HEK293 (cell line): Measurements from ENCODE around the gene ZDHHC1.

ENCODE experiments used
- CTCF ChIA-PET: fragments of 350-600 bp; formaldehyde crosslinking; extraction: SDS; loops from one replicate; lab custom pipeline; 2021; ENCODE audit warnings: antibody characterized with exemption; lab: Yijun Ruan, JAX
- POLR2A ChIA-PET: fragments of 300-600 bp; formaldehyde crosslinking; extraction: SDS; loops from one replicate; lab custom pipeline; 2020; ENCODE audit warnings: antibody characterized with exemption, inconsistent platforms; lab: Yijun Ruan, JAX
- H3K27ac ChIP-seq: fragments of 200-500 bp; sonication (Bioruptor generic); 2 replicates; pipeline ENCODE4 v1.5.1; 2014; ENCODE audit warnings: low read depth, low read length, control low read depth, inconsistent platforms; ENCODE audit errors: extremely low read depth
- H3K36me3 ChIP-seq, 2 experiments: fragments of 200-500 bp in 1 of 2; sonication (Bioruptor generic) in 1 of 2; 1 replicate in 1 of 2; 2 replicates in 1 of 2; pipeline ENCODE4 v1.5.1; 2014 to 2017; ENCODE audit warnings: inconsistent platforms in 2 of 2, low read length in 2 of 2; ENCODE audit not compliant: control insufficient read depth in 2 of 2, insufficient read depth in 1 of 2
- H3K4me1 ChIP-seq: fragments of 200-500 bp; sonication (Bioruptor generic); 2 replicates; pipeline ENCODE4 v1.5.1; 2014; ENCODE audit warnings: mild to moderate bottlenecking, low read length, inconsistent platforms; ENCODE audit not compliant: control insufficient read depth, insufficient read depth
- H3K4me3 ChIP-seq: 2 replicates; pipeline ENCODE4 v1.5.1; 2011; ENCODE audit warnings: low read depth, mild to moderate bottlenecking, control low read depth, low read length, moderate library complexity
- H3K9me3 ChIP-seq: fragments of 200-500 bp; sonication (Bioruptor generic); 2 replicates; pipeline ENCODE4 v1.5.1; 2014; ENCODE audit warnings: low read depth, low read length, inconsistent platforms; ENCODE audit not compliant: control insufficient read depth, insufficient read depth
- ATF2 ChIP-seq: fragments of 450-650 bp; formaldehyde crosslinking; IDR thresholded peaks from 2 replicates; pipeline ENCODE4 v1.5.1; 2016; ENCODE audit warnings: missing biosample characterization, missing genetic modification characterization, low read depth
- HOXD13 ChIP-seq: sonication (generic); formaldehyde crosslinking; IDR thresholded peaks from 2 replicates; pipeline ENCODE4 v1.8.0; 2022; ENCODE audit warnings: missing genetic modification reagents, borderline replicate concordance
- MZF1 ChIP-seq: fragments of 450-650 bp; formaldehyde crosslinking; IDR thresholded peaks from 2 replicates; pipeline ENCODE4 v1.5.1; 2017; ENCODE audit warnings: missing biosample characterization, missing genetic modification characterization, borderline replicate concordance
- SP7 ChIP-seq: fragments of 450-650 bp; formaldehyde crosslinking; IDR thresholded peaks from 2 replicates; pipeline ENCODE4 v1.5.1; 2016; ENCODE audit warnings: missing biosample characterization, missing genetic modification characterization
- ZBTB17 ChIP-seq: fragments of 450-650 bp; formaldehyde crosslinking; IDR thresholded peaks from 2 replicates; pipeline ENCODE4 v1.5.1; 2016; ENCODE audit warnings: missing biosample characterization, missing genetic modification characterization
- ZBTB21 ChIP-seq: fragments of 450-650 bp; formaldehyde crosslinking; IDR thresholded peaks from 2 replicates; pipeline ENCODE4 v1.5.1; 2017; ENCODE audit warnings: missing biosample characterization, missing genetic modification characterization
- ZBTB48 ChIP-seq: fragments of 450-650 bp; formaldehyde crosslinking; IDR thresholded peaks from 2 replicates; pipeline ENCODE4 v1.5.1; 2016; ENCODE audit warnings: missing biosample characterization, missing genetic modification characterization
- ZBTB8A ChIP-seq: fragments of 450-650 bp; formaldehyde crosslinking; IDR thresholded peaks from 2 replicates; pipeline ENCODE4 v1.5.1; 2016; ENCODE audit warnings: missing biosample characterization, missing genetic modification characterization
- ZNF214 ChIP-seq: fragments of 450-650 bp; formaldehyde crosslinking; IDR thresholded peaks from 2 replicates; pipeline ENCODE4 v1.5.1; 2017; ENCODE audit warnings: missing biosample characterization, mild to moderate bottlenecking, missing genetic modification characterization, borderline replicate concordance
- ZNF24 ChIP-seq: fragments of 450-650 bp; formaldehyde crosslinking; IDR thresholded peaks from 2 replicates; pipeline ENCODE4 v1.5.1; 2016; ENCODE audit warnings: missing biosample characterization, missing genetic modification characterization
- ZNF335 ChIP-seq: fragments of 450-650 bp; formaldehyde crosslinking; conservative IDR thresholded peaks from 2 replicates; pipeline ENCODE4 v1.5.1; 2016; ENCODE audit warnings: missing biosample characterization, missing genetic modification characterization
- ZNF366 ChIP-seq: fragments of 450-650 bp; formaldehyde crosslinking; conservative IDR thresholded peaks from 2 replicates; pipeline ENCODE4 v1.5.1; 2016; ENCODE audit warnings: missing biosample characterization, missing genetic modification characterization
- ZNF600 ChIP-seq: fragments of 450-650 bp; formaldehyde crosslinking; IDR thresholded peaks from 2 replicates; pipeline ENCODE4 v1.5.1; 2016; ENCODE audit warnings: missing biosample characterization, missing genetic modification characterization
- ZNF621 ChIP-seq: fragments of 450-650 bp; formaldehyde crosslinking; IDR thresholded peaks from 2 replicates; pipeline ENCODE4 v1.5.1; 2017; ENCODE audit warnings: missing biosample characterization, missing genetic modification characterization
- ZNF626 ChIP-seq: fragments of 450-650 bp; sonication (Bioruptor Pico); formaldehyde crosslinking; IDR thresholded peaks from 2 replicates; pipeline ENCODE4 v1.5.1; 2018; ENCODE audit warnings: missing biosample characterization, missing genetic modification characterization, inconsistent platforms
- ZNF629 ChIP-seq: fragments of 450-650 bp; formaldehyde crosslinking; IDR thresholded peaks from 2 replicates; pipeline ENCODE4 v1.5.1; 2017; ENCODE audit warnings: missing biosample characterization, missing genetic modification characterization
- ZNF664 ChIP-seq: fragments of 450-650 bp; formaldehyde crosslinking; IDR thresholded peaks from 2 replicates; pipeline ENCODE4 v1.5.1; 2016; ENCODE audit warnings: missing biosample characterization, missing genetic modification characterization
- ZNF670 ChIP-seq: fragments of 450-650 bp; formaldehyde crosslinking; IDR thresholded peaks from 2 replicates; pipeline ENCODE4 v1.5.1; 2016; ENCODE audit warnings: missing biosample characterization, missing genetic modification characterization, low read depth
- ZNF777 ChIP-seq: fragments of 450-650 bp; formaldehyde crosslinking; IDR thresholded peaks from 2 replicates; pipeline ENCODE4 v1.5.1; 2017; ENCODE audit warnings: missing biosample characterization, missing genetic modification characterization, borderline replicate concordance
- ZXDB ChIP-seq: fragments of 450-650 bp; formaldehyde crosslinking; IDR thresholded peaks from 2 replicates; pipeline ENCODE4 v1.5.1; 2016; ENCODE audit warnings: missing biosample characterization, missing genetic modification characterization
- TF ChIP-seq, protein P1 (sequence below): fragments of 450-650 bp; formaldehyde crosslinking; IDR thresholded peaks from 2 replicates; pipeline ENCODE4 v1.5.1; 2016; ENCODE audit warnings: missing biosample characterization, missing genetic modification characterization
- TF ChIP-seq, protein P2 (sequence below): fragments of 450-650 bp; formaldehyde crosslinking; IDR thresholded peaks from 2 replicates; pipeline ENCODE4 v1.5.1; 2016; ENCODE audit warnings: missing biosample characterization, missing genetic modification characterization
- TF ChIP-seq, protein P3 (sequence below): fragments of 450-650 bp; formaldehyde crosslinking; IDR thresholded peaks from 2 replicates; pipeline ENCODE4 v1.5.1; 2016; ENCODE audit warnings: missing biosample characterization, missing genetic modification characterization

ZDHHC1 gene

DNA sequence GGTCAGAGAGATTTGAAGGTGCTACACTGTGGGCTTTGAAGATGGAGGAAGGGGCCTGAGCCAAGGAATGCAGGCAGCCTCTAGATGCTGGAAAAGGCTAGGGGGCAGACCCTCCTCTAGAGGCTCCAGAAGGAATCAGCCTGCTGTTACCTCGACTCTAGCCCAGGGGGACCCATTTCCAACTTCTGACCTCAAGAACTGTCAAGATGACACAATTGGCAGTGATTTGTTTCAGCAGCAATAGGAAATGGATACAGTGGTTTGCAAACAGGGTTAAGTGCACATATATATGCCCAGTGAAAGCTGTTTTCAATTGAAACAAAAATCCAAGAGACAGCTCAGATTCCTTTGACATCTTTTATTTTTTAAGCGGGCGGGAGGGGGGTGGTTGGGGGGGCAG, 3.7 kb upstream of the ZDHHC1 start:
- ChIA-PET CTCF (interaction anchor here (0.6 to 1.7 kb wide), 3 partner anchors 8 to 675 kb away, joined by 3 to 7 read pairs (median 3); no protein-coding TSS in a partner anchor), POLR2A (interaction anchor here (0.6 kb wide), 2 partner anchors 8 to 141 kb away, joined by 3 read pairs; no protein-coding TSS in a partner anchor)
- H3K9me3 ChIP-seq, result no peaks in the 10 kb centered on the region
- no peaks in the 10 kb centered on the region for H3K4me1 ChIP-seq
- no peak overlapping the region for H3K27ac ChIP-seq
- no peak for TF ChIP-seq ZNF777
- no peak for TF ChIP-seq ZBTB8A
- no peak for TF ChIP-seq ZNF626 (tag by site-specific recombination)
- TF ChIP-seq, protein P1, sequence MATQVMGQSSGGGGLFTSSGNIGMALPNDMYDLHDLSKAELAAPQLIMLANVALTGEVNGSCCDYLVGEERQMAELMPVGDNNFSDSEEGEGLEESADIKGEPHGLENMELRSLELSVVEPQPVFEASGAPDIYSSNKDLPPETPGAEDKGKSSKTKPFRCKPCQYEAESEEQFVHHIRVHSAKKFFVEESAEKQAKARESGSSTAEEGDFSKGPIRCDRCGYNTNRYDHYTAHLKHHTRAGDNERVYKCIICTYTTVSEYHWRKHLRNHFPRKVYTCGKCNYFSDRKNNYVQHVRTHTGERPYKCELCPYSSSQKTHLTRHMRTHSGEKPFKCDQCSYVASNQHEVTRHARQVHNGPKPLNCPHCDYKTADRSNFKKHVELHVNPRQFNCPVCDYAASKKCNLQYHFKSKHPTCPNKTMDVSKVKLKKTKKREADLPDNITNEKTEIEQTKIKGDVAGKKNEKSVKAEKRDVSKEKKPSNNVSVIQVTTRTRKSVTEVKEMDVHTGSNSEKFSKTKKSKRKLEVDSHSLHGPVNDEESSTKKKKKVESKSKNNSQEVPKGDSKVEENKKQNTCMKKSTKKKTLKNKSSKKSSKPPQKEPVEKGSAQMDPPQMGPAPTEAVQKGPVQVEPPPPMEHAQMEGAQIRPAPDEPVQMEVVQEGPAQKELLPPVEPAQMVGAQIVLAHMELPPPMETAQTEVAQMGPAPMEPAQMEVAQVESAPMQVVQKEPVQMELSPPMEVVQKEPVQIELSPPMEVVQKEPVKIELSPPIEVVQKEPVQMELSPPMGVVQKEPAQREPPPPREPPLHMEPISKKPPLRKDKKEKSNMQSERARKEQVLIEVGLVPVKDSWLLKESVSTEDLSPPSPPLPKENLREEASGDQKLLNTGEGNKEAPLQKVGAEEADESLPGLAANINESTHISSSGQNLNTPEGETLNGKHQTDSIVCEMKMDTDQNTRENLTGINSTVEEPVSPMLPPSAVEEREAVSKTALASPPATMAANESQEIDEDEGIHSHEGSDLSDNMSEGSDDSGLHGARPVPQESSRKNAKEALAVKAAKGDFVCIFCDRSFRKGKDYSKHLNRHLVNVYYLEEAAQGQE (tag by site-specific recombination), result no peak
- TF ChIP-seq ZNF664 (tag by site-specific recombination), result no peak
- no peak for TF ChIP-seq ZNF214
- no peak for TF ChIP-seq ZNF621 (tag by site-specific recombination)
- TF ChIP-seq, protein P2, sequence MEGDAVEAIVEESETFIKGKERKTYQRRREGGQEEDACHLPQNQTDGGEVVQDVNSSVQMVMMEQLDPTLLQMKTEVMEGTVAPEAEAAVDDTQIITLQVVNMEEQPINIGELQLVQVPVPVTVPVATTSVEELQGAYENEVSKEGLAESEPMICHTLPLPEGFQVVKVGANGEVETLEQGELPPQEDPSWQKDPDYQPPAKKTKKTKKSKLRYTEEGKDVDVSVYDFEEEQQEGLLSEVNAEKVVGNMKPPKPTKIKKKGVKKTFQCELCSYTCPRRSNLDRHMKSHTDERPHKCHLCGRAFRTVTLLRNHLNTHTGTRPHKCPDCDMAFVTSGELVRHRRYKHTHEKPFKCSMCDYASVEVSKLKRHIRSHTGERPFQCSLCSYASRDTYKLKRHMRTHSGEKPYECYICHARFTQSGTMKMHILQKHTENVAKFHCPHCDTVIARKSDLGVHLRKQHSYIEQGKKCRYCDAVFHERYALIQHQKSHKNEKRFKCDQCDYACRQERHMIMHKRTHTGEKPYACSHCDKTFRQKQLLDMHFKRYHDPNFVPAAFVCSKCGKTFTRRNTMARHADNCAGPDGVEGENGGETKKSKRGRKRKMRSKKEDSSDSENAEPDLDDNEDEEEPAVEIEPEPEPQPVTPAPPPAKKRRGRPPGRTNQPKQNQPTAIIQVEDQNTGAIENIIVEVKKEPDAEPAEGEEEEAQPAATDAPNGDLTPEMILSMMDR (tag by site-specific recombination), result 0 out of 2 replicates have a peak, but pooled peaks have one; percentile 14
- H3K36me3 ChIP-seq, result no peaks in the 10 kb centered on the region
- H3K4me3 ChIP-seq, result no peak overlapping the region

DNA sequence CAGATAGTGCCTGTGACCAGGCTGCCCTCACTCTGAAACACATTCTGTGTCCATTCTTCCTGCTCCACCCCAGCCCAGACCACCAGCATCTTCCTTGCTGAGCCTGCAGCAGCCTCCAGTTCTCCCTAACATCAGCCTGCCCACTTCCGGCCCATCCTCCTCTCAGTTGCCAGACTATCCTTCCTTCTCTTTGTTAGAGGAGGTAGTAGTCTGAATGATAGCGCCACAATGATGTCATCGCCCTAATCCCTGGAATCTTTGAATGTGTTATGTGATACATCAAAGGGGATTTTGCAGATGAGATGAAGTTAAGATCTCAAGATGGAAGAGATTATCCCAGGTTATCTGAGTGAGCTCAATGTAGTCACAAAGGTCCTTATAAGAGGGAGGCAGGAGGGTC, 3.2 kb upstream of the ZDHHC1 start:
- CTCF ChIA-PET, result interaction anchor here (0.6 to 1.7 kb wide), 3 partner anchors 9 to 675 kb away, joined by 3 to 7 read pairs (median 3); no protein-coding TSS in a partner anchor
- Histone ChIP-seq H3K36me3 (no peaks in the 10 kb centered on the region), H3K27ac (no peak overlapping the region), H3K4me1 (no peaks in the 10 kb centered on the region), H3K4me3 (no peak overlapping the region), H3K9me3 (no peaks in the 10 kb centered on the region)
- POLR2A ChIA-PET, result interaction anchor here (0.6 kb wide), 2 partner anchors 9 to 141 kb away, joined by 3 read pairs; no protein-coding TSS in a partner anchor
- TF ChIP-seq ZNF366 (tag by site-specific recombination), result peak; percentile 37; the same call in 1 of the 2 replicates
- TF ChIP-seq HOXD13 (CRISPR knock-in tag), result no peak
- TF ChIP-seq ZNF335, result peak; percentile 31
- peak; percentile 61 for TF ChIP-seq ZBTB17 (tag by site-specific recombination)
- TF ChIP-seq ZXDB (tag by site-specific recombination), result 0 out of 2 replicates have a peak, but pooled peaks have one; percentile 38
- TF ChIP-seq ZBTB21 (tag by site-specific recombination), result peak; percentile 59
- peak; percentile 81 for TF ChIP-seq ZNF629 (tag by site-specific recombination)
- TF ChIP-seq ZNF670, result no peak
- TF ChIP-seq ZBTB48 (tag by site-specific recombination), result 0 out of 2 replicates have a peak, but pooled peaks have one; percentile 29
- TF ChIP-seq ATF2 (tag by site-specific recombination), result peak; percentile 89
- TF ChIP-seq, protein P3, sequence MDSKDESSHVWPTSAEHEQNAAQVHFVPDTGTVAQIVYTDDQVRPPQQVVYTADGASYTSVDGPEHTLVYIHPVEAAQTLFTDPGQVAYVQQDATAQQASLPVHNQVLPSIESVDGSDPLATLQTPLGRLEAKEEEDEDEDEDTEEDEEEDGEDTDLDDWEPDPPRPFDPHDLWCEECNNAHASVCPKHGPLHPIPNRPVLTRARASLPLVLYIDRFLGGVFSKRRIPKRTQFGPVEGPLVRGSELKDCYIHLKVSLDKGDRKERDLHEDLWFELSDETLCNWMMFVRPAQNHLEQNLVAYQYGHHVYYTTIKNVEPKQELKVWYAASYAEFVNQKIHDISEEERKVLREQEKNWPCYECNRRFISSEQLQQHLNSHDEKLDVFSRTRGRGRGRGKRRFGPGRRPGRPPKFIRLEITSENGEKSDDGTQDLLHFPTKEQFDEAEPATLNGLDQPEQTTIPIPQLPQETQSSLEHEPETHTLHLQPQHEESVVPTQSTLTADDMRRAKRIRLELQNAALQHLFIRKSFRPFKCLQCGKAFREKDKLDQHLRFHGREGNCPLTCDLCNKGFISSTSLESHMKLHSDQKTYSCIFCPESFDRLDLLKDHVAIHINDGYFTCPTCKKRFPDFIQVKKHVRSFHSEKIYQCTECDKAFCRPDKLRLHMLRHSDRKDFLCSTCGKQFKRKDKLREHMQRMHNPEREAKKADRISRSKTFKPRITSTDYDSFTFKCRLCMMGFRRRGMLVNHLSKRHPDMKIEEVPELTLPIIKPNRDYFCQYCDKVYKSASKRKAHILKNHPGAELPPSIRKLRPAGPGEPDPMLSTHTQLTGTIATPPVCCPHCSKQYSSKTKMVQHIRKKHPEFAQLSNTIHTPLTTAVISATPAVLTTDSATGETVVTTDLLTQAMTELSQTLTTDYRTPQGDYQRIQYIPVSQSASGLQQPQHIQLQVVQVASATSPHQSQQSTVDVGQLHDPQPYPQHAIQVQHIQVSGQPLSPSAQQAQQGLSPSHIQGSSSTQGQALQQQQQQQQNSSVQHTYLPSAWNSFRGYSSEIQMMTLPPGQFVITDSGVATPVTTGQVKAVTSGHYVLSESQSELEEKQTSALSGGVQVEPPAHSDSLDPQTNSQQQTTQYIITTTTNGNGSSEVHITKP (tag by site-specific recombination), result peak; percentile 36; the same call in 1 of the 2 replicates
- peak; percentile 48; the same call in 1 of the 2 replicates for TF ChIP-seq SP7 (tag by site-specific recombination)
- TF ChIP-seq MZF1 (tag by site-specific recombination), result peak; percentile 81; the same call in 1 of the 2 replicates
- no peak for TF ChIP-seq ZNF24 (tag by site-specific recombination)
- TF ChIP-seq ZNF600 (tag by site-specific recombination), result peak; percentile 58; the same call in 1 of the 2 replicates
